GM23248 (cell line): Measurements from ENCODE around the gene CUX1. TPM values are rescaled to one million over a fixed set of nuclear protein-coding genes. Genes with fewer than 3 reads are reported as not detected.

Experiments used
- DNase-seq: peaks from one replicate; pipeline ENCODE4 v3.0.0-alpha.2; 2015
- H2AFZ ChIP-seq: fragments of 200-600 bp; sonication (generic); 2 replicates; pipeline ENCODE4 v1.6.1; 2016; ENCODE audit warnings: antibody characterized with exemption
- H3F3A ChIP-seq: fragments of 200-600 bp; sonication (generic); 2 replicates; pipeline ENCODE4 v1.6.1; 2016; ENCODE audit warnings: mild to moderate bottlenecking, antibody characterized with exemption, mixed run types; ENCODE audit not compliant: insufficient read depth
- H3K27ac ChIP-seq: fragments of 200-600 bp; sonication (generic); 2 replicates; pipeline ENCODE4 v1.5.1; 2016; ENCODE audit warnings: mild to moderate bottlenecking
- H3K27me3 ChIP-seq: fragments of 200-600 bp; sonication (generic); replicated peaks from 2 replicates; pipeline ENCODE4 v1.6.1; 2016; ENCODE audit warnings: mild to moderate bottlenecking; ENCODE audit not compliant: insufficient read depth
- H3K36me3 ChIP-seq: fragments of 200-600 bp; sonication (generic); 2 replicates; pipeline ENCODE4 v1.6.1; 2016; ENCODE audit warnings: low read depth, mild to moderate bottlenecking
- H3K4me1 ChIP-seq: fragments of 200-600 bp; sonication (generic); 2 replicates; pipeline ENCODE4 v1.6.1; 2016; ENCODE audit warnings: mild to moderate bottlenecking; ENCODE audit not compliant: insufficient read depth
- H3K4me2 ChIP-seq: fragments of 200-600 bp; sonication (generic); one replicate; pipeline ENCODE4 v1.6.1; 2016; ENCODE audit warnings: mild to moderate bottlenecking; ENCODE audit not compliant: unreplicated experiment
- H3K4me3 ChIP-seq: fragments of 200-600 bp; sonication (generic); 2 replicates; pipeline ENCODE4 v1.5.1; 2016; ENCODE audit warnings: mild to moderate bottlenecking
- H3K79me2 ChIP-seq: fragments of 200-600 bp; sonication (generic); 2 replicates; pipeline ENCODE4 v1.6.1; 2016; ENCODE audit warnings: mild to moderate bottlenecking; ENCODE audit not compliant: insufficient read depth
- H3K9ac ChIP-seq: fragments of 200-600 bp; sonication (generic); 2 replicates; pipeline ENCODE4 v1.6.1; 2016; ENCODE audit warnings: mild to moderate bottlenecking
- H3K9me2 ChIP-seq: fragments of 200-600 bp; sonication (generic); 2 replicates; pipeline ENCODE4 v1.6.1; 2016; ENCODE audit warnings: mixed run types, mild to moderate bottlenecking, moderate library complexity; ENCODE audit not compliant: insufficient read depth
- H3K9me3 ChIP-seq: fragments of 200-600 bp; sonication (generic); one replicate; pipeline ENCODE4 v1.6.1; 2017; ENCODE audit warnings: low read depth
- H4K20me1 ChIP-seq: fragments of 200-600 bp; sonication (generic); 2 replicates; pipeline ENCODE4 v1.6.0; 2016; ENCODE audit not compliant: insufficient read depth
- EZH2 ChIP-seq: fragments of 200-600 bp; sonication (generic); IDR thresholded peaks from 2 replicates; pipeline ENCODE4 v1.6.1; 2018; ENCODE audit warnings: antibody characterized with exemption, mild to moderate bottlenecking; ENCODE audit not compliant: insufficient read depth, poor library complexity, severe bottlenecking
- EZH2phosphoT487 ChIP-seq: fragments of 200-600 bp; sonication (generic); IDR thresholded peaks from 2 replicates; pipeline ENCODE4 v1.6.1; 2018; ENCODE audit warnings: antibody characterized with exemption, moderate library complexity, mild to moderate bottlenecking, low read depth; ENCODE audit not compliant: insufficient read depth
- WGBS, 2 experiments: methylation state at CpG; one replicate each; pipeline ENCODE4 v1.1.6; 2015 to 2017; ENCODE audit warnings: low lambda C conversion rate in 2 of 2, low coverage in 1 of 2; ENCODE audit errors: missing lambda C conversion rate in 2 of 2; 5-methylcytosine and 5-hydroxymethylcytosine counted together
- in situ Hi-C: fragments of 300-500 bp; cut with MboI; formaldehyde crosslinking; loops from 2 replicates; pipeline ENCODE4 v1.15.0; 2020
- polyA plus RNA-seq: library from polyadenylated mRNA; unstranded; fragments of >200 nt; fragmentation: Nextera tagmentation; extraction: Ambion mirVana; gene quantifications from 2 replicates; pipeline ENCODE4 v1.2.1, GENCODE V29; 2016
- total RNA-seq: library from RNA; depleted of rRNA; stranded (reverse); fragments of >200 nt; shearing (Covaris generic); gene quantifications from 2 replicates; pipeline ENCODE4 v1.2.3, GENCODE V29; 2014

Gene CUX1
- total and polyA plus RNA-seq, 2 experiments from 2014 or later = 30.2 to 34.9 TPM

GRCh38 chr7:102253066-102253972 is 435.9 kb downstream of the CUX1 start:
- Histone ChIP-seq H4K20me1 (no peaks in the 10 kb centered on the region), H3K36me3 (no peaks in the 10 kb centered on the region), H3K4me1 (no peaks in the 10 kb centered on the region), H3K79me2 (no peaks in the 10 kb centered on the region), H3F3A (no peaks in the 10 kb centered on the region), H2AFZ (no peak overlapping the region), H3K27me3 (no peaks in the 10 kb centered on the region), H3K4me2 (no peak overlapping the region), H3K4me3 (no peak overlapping the region), H3K9ac (no peak overlapping the region), H3K9me2 (no peaks in the 10 kb centered on the region), H3K27ac (no peak overlapping the region), H3K9me3 (no peaks in the 10 kb centered on the region)
- no peak for TF ChIP-seq EZH2phosphoT487
- TF ChIP-seq EZH2 = no peak
- DNase-seq = no peak
- 95 to 98% methylated on average over 18 to 19 of the region's 19 CpGs for WGBS, 2 experiments
- in situ Hi-C loops = no loop called here

GRCh38 chr7:102253973-102254370 is 436.5 kb downstream of the CUX1 start:
- Histone ChIP-seq H3K4me1 (no peaks in the 10 kb centered on the region), H3K4me2 (no peak overlapping the region), H3K9ac (no peak overlapping the region), H3F3A (no peaks in the 10 kb centered on the region), H3K79me2 (no peaks in the 10 kb centered on the region), H3K9me2 (no peaks in the 10 kb centered on the region), H4K20me1 (no peaks in the 10 kb centered on the region), H3K27me3 (no peaks in the 10 kb centered on the region), H3K27ac (no peak overlapping the region), H3K9me3 (no peaks in the 10 kb centered on the region), H2AFZ (no peak overlapping the region), H3K36me3 (no peaks in the 10 kb centered on the region), H3K4me3 (no peak overlapping the region)
- TF ChIP-seq EZH2phosphoT487 = no peak
- no peak for TF ChIP-seq EZH2
- WGBS, 2 experiments = 86 to 88% methylated on average over 13 of the region's 13 CpGs
- DNase-seq = no peak
- in situ Hi-C loops = no loop called here

GRCh38 chr7:102254521-102254920 is 437.1 kb downstream of the CUX1 start:
- no peaks in the 10 kb centered on the region for H4K20me1 ChIP-seq
- in situ Hi-C loops = no loop called here
- H2AFZ ChIP-seq = no peak overlapping the region
- no peak overlapping the region for H3K27ac ChIP-seq
- H3K36me3 ChIP-seq = no peaks in the 10 kb centered on the region
- H3K4me1 ChIP-seq = no peaks in the 10 kb centered on the region
- no peaks in the 10 kb centered on the region for H3K9me3 ChIP-seq
- TF ChIP-seq EZH2 = no peak
- TF ChIP-seq EZH2phosphoT487 = no peak
- H3F3A ChIP-seq = no peaks in the 10 kb centered on the region
- H3K79me2 ChIP-seq = no peaks in the 10 kb centered on the region
- WGBS, 2 experiments = 86 to 87% methylated on average over 8 of the region's 8 CpGs
- no peak overlapping the region for H3K4me3 ChIP-seq
- no peaks in the 10 kb centered on the region for H3K27me3 ChIP-seq
- H3K9me2 ChIP-seq = no peaks in the 10 kb centered on the region
- DNase-seq = no peak
- H3K4me2 ChIP-seq = no peak overlapping the region
- H3K9ac ChIP-seq = no peak overlapping the region

- 95 to 97% methylated on average over 7 of the region's 7 CpGs for WGBS, 2 experiments
- no peak overlapping the region for H3K9ac ChIP-seq
- no peaks in the 10 kb centered on the region for H3K79me2 ChIP-seq
- no peak overlapping the region for H3K27ac ChIP-seq
- H3K4me2 ChIP-seq = no peak overlapping the region
- no peaks in the 10 kb centered on the region for H3K27me3 ChIP-seq
- no peak overlapping the region for H2AFZ ChIP-seq
- no peaks in the 10 kb centered on the region for H4K20me1 ChIP-seq
- no peaks in the 10 kb centered on the region for H3F3A ChIP-seq
- no peaks in the 10 kb centered on the region for H3K9me3 ChIP-seq
- H3K4me1 ChIP-seq = no peaks in the 10 kb centered on the region
- H3K4me3 ChIP-seq = no peak overlapping the region
- H3K36me3 ChIP-seq = no peaks in the 10 kb centered on the region
- no peak for TF ChIP-seq EZH2phosphoT487
- TF ChIP-seq EZH2 = no peak
- no peaks in the 10 kb centered on the region for H3K9me2 ChIP-seq
- in situ Hi-C loops = no loop called here
- DNase-seq = no peak
These were observed 438.1 kb downstream of the CUX1 start for GRCh38 chr7:102255501-102255900.
